Gastroesophageal sphincter (tissue), 4 donors: ENCODE data around the gene TAOK3. TPM values are rescaled to one million over a fixed set of nuclear protein-coding genes. Genes with fewer than 3 reads are reported as not detected.

Experiments used
- ATAC-seq: fragments of 150-250 bp; one replicate; pipeline ENCODE4 v1.9.1; 2016; ENCODE audit warnings: mild to moderate bottlenecking, moderate library complexity
- H3K27ac ChIP-seq, 4 donors: fragments of 200-600 bp; sonication (generic) in 3 of 4; 1 replicate in 3 of 4; 2 replicates in 1 of 4; pipeline ENCODE4 v1.5.1; 2016 to 2019
- H3K27me3 ChIP-seq: fragments of 200-600 bp; sonication (generic); one replicate; pipeline ENCODE4 v1.5.1; 2019
- H3K36me3 ChIP-seq, 2 donors: fragments of 200-600 bp; sonication (generic); one replicate each; pipeline ENCODE4 v1.5.1; 2019; ENCODE audit warnings: control low read depth in 1 of 2
- H3K4me1 ChIP-seq, 3 donors: fragments of 200-600 bp; sonication (generic); 1 replicate in 2 of 3; 2 replicates in 1 of 3; pipeline ENCODE4 v1.5.1; 2016 to 2019; ENCODE audit warnings: control low read depth in 2 of 3
- H3K4me3 ChIP-seq, 2 donors: fragments of 200-600 bp; sonication (generic); one replicate each; pipeline ENCODE4 v1.5.1; 2019; ENCODE audit warnings: mild to moderate bottlenecking in 1 of 2, moderate library complexity in 1 of 2
- H3K9me3 ChIP-seq, 3 donors: fragments of 200-600 bp; sonication (generic); one replicate each; pipeline ENCODE4 v1.5.1; 2017 to 2019; ENCODE audit warnings: control low read depth in 2 of 3
- EP300 ChIP-seq: sonication (generic); formaldehyde crosslinking; IDR thresholded peaks from one replicate; pipeline ENCODE4 v1.6.1; 2017; ENCODE audit warnings: antibody characterized with exemption, mild to moderate bottlenecking
- POLR2A ChIP-seq, 2 donors: fragments of 450-650 bp; IDR thresholded peaks; one replicate each; pipeline ENCODE4 v1.6.1; 2017; ENCODE audit warnings: antibody characterized with exemption in 2 of 2, mild to moderate bottlenecking in 2 of 2, moderate library complexity in 1 of 2
- POLR2AphosphoS5 ChIP-seq: sonication (generic); formaldehyde crosslinking; IDR thresholded peaks from one replicate; pipeline ENCODE4 v1.6.1; 2017; ENCODE audit warnings: antibody characterized with exemption
- WGBS, 2 donors: methylation state at CpG; one replicate each; pipeline ENCODE4 v1.1.5; 2018; ENCODE audit warnings: low coverage in 1 of 2; 5-methylcytosine and 5-hydroxymethylcytosine counted together
- total RNA-seq, 4 donors: library from RNA; depleted of rRNA; stranded (reverse); fragments of >200 nt; gene quantifications; one replicate each; pipeline ENCODE4 v1.1.0, GENCODE V29; 2016
- TF ChIP-seq, protein P1 (sequence below), 4 experiments: fragments of 200-600 bp in 2 of 4; fragments of 450-650 bp in 2 of 4; sonication (generic) in 1 of 4; IDR thresholded peaks; one replicate each; pipeline ENCODE4 v1.5.1; 2017 to 2019; ENCODE audit warnings: antibody characterized with exemption in 4 of 4, mild to moderate bottlenecking in 2 of 4, moderate library complexity in 2 of 4

Gene TAOK3
- total RNA-seq, 4 donors from 2014 or later: 26.9 to 55.0 (median 36.7) TPM

DNA sequence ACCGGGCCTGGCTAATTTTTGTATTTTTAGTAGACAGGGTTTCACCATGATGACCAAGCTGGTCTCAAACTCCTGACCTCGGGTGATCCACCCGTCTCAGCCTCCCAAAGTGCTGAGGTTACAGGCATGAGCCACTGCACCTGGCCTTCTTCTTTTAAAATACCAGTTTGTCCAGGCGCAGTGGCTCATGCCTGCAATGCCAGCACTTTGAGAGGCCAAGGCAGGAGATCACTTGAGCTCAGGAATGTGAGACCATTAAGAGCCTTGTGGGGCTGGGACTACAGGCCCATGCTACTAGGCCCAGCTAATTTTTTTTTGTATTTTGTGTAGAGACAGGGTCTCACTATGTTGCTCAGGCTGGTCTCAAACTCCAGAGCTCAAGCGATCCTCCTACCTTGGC, 244.8 kb downstream of the TAOK3 start:
- WGBS, 2 donors: 81 to 100% methylated on average over 1 to 2 of the region's 5 CpGs
- TF ChIP-seq EP300: no peak
- TF ChIP-seq, protein P1, sequence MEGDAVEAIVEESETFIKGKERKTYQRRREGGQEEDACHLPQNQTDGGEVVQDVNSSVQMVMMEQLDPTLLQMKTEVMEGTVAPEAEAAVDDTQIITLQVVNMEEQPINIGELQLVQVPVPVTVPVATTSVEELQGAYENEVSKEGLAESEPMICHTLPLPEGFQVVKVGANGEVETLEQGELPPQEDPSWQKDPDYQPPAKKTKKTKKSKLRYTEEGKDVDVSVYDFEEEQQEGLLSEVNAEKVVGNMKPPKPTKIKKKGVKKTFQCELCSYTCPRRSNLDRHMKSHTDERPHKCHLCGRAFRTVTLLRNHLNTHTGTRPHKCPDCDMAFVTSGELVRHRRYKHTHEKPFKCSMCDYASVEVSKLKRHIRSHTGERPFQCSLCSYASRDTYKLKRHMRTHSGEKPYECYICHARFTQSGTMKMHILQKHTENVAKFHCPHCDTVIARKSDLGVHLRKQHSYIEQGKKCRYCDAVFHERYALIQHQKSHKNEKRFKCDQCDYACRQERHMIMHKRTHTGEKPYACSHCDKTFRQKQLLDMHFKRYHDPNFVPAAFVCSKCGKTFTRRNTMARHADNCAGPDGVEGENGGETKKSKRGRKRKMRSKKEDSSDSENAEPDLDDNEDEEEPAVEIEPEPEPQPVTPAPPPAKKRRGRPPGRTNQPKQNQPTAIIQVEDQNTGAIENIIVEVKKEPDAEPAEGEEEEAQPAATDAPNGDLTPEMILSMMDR (IDR thresholded peaks at IDR 0.05): no peak
- no peak for TF ChIP-seq POLR2A (IDR thresholded peaks at IDR 0.05)
- no peak for TF ChIP-seq POLR2AphosphoS5
- Histone ChIP-seq H3K4me3 (no peak overlapping the region), H3K27me3 (no peaks in the 10 kb centered on the region), H3K36me3 (peaks cover 0 to 20% of the 10 kb centered on the region in 2 donors), H3K4me1 (no peaks in the 10 kb centered on the region), H3K9me3 (no peaks in the 10 kb centered on the region), H3K27ac (no peak overlapping the region)
- ATAC-seq: no peak

DNA sequence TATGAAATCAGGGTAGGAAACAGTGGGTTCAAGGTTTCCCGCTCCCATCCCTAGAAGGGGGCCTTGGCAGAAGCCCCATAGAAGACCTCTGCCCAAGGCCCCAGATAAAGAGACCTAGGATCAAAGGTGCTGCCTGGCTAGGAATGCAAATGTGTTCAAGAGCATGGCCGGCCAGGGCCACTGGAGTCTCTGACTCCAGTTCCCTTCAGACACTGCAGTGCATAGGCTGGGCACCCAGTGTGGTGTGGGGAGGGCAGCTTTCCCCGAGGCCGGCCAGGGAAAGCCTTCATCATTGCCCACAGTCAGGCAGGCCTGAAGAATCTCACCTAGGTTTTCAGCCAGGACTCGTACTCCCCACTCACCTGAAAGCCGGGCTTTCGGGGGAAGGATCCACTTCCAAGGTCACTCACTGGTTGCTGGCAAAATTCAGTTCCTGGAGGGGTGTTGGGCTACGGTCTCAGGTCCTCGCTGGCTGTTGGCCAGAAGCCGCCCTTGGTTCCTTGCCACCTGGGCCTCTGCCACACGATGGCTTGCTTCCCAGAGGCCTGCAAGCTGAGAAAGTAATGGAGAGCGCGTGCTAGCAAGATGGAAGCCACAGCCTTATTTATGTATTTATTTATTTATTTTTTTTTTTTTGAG, 246.5 kb downstream of the TAOK3 start:
- peaks cover 0 to 5% (median 0%) of the 10 kb centered on the region in 3 donors for H3K4me1 ChIP-seq
- no peak overlapping the region for H3K27ac ChIP-seq
- H3K9me3 ChIP-seq: no peaks in the 10 kb centered on the region
- TF ChIP-seq EP300: no peak
- TF ChIP-seq POLR2AphosphoS5: no peak
- TF ChIP-seq, protein P1 (IDR thresholded peaks at IDR 0.05): no peak
- TF ChIP-seq POLR2A (IDR thresholded peaks at IDR 0.05): no peak
- H3K4me3 ChIP-seq: no peak overlapping the region
- H3K36me3 ChIP-seq: peaks cover 0 to 20% of the 10 kb centered on the region in 2 donors
- H3K27me3 ChIP-seq: no peaks in the 10 kb centered on the region
- WGBS, 2 donors: 49 to 65% methylated on average over 3 to 6 of the region's 13 CpGs
- no peak for ATAC-seq

DNA sequence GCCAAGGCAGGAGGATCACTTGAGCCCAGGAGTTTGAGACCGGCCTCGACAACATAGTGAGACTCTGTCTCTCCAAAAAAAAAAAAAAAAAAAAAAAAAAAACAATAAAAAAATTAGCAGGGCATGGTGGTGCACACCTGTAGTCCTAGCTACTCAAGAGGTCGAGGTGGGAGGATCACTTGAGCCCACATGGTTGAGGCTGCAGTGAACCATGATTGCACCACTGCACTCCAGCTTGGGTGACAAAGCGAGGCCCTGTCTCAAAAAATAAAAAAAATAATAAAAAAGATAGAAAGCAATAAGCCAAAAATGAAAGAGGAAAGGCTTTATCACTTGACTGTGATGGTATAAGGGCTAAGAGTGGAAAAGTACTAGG, 247.0 kb downstream of the TAOK3 start:
- no peak overlapping the region for H3K27ac ChIP-seq
- no peak overlapping the region for H3K4me3 ChIP-seq
- TF ChIP-seq, protein P1 (IDR thresholded peaks at IDR 0.05): no peak
- TF ChIP-seq EP300 (no peak), POLR2AphosphoS5 (no peak), POLR2A (IDR thresholded peaks at IDR 0.05) (no peak)
- peaks cover 0 to 10% (median 0%) of the 10 kb centered on the region in 3 donors for H3K4me1 ChIP-seq
- H3K9me3 ChIP-seq: no peaks in the 10 kb centered on the region
- no peaks in the 10 kb centered on the region for H3K27me3 ChIP-seq
- no peak for ATAC-seq
- peaks cover 0 to 20% of the 10 kb centered on the region in 2 donors for H3K36me3 ChIP-seq
- WGBS, 2 donors: 89% methylated on average over 1 of the region's 4 CpGs; no CpG with 5 or more reads in 1 of the 2 donors

DNA sequence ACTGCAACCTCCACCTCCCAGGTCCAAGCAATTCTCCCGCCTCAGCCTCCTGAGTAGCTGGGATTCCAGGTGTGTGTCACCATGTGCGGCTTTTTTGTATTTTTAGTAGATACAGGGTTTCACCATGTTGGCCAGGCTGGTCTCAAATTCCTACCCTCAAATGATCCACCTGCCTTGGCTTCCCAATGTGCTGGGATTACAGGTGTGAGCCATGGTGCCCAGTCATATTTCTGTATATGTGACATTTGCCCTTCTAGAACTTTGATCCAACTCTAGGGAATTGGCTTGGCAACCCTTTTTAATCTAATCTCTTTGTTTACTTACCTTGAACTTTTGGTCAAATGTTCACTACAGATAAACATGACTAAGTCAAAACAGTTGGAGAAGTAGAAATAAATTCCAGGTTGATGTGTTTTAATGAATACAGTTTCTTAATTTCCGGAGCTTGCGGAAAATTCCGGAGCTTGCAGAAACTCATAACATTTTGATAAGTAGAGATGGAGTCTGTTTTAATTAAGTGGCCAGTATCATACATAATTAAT, 248.3 kb downstream of the TAOK3 start:
- WGBS, 2 donors: 84 to 91% methylated on average over 4 to 5 of the region's 5 CpGs
- H3K4me1 ChIP-seq: peaks cover 0 to 14% (median 0%) of the 10 kb centered on the region in 3 donors
- TF ChIP-seq POLR2A (IDR thresholded peaks at IDR 0.05): no peak
- TF ChIP-seq EP300: no peak
- TF ChIP-seq, protein P1 (IDR thresholded peaks at IDR 0.05): no peak
- no peak for TF ChIP-seq POLR2AphosphoS5
- no peak overlapping the region for H3K4me3 ChIP-seq
- H3K36me3 ChIP-seq: peaks cover 0 to 20% of the 10 kb centered on the region in 2 donors
- no peaks in the 10 kb centered on the region for H3K9me3 ChIP-seq
- no peak overlapping the region for H3K27ac ChIP-seq
- H3K27me3 ChIP-seq: no peaks in the 10 kb centered on the region
- ATAC-seq: no peak

DNA sequence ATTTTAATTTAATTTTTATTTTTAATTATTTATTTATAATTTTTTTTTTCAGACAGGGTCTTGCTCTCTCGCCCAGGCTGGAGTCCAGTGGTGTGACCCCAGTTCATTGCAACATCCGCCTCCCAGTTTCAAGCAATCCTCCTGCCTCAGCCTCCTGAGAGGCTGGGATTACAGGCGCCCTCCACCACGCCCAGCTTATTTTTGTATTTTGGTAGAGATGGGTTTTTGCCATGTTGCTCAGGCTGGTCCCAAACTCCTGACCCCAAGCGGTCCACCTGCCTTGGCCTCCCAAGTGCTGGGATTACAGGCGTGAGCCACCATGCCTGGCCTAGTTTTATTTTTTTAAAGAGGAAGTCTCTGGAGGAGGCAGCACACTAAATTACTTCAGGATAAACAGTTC, 250.4 kb downstream of the TAOK3 start:
- no peaks in the 10 kb centered on the region for H3K9me3 ChIP-seq
- no peak for ATAC-seq
- H3K4me1 ChIP-seq: peaks cover 0 to 14% (median 0%) of the 10 kb centered on the region in 3 donors
- H3K36me3 ChIP-seq: peaks cover 0 to 24% of the 10 kb centered on the region in 2 donors
- H3K4me3 ChIP-seq: no peak overlapping the region
- 100% methylated on average over 1 to 5 of the region's 6 CpGs for WGBS, 2 donors
- TF ChIP-seq POLR2A (IDR thresholded peaks at IDR 0.05) (no peak), POLR2AphosphoS5 (no peak), EP300 (no peak)
- TF ChIP-seq, protein P1 (IDR thresholded peaks at IDR 0.05): no peak
- no peak overlapping the region for H3K27ac ChIP-seq
- H3K27me3 ChIP-seq: no peaks in the 10 kb centered on the region
